ENCODE results near the gene ANTKMT. TPM values are rescaled to one million over a fixed set of nuclear protein-coding genes. Genes with fewer than 3 reads are reported as not detected.

The ANTKMT gene
- total and polyA plus RNA-seq, 2 donors = 7.9 to 29.3 TPM

Small RNA genes within 50 kb of the gene (small RNA-seq; reads per million reads assigned to genes)
- gene MIR662 = not detected

Other genes starting within 250 kb of the ANTKMT start
- 12.7 TPM for gene CAPN15, start 193.4 kb upstream of the ANTKMT start, total RNA-seq
- 30.3 TPM for gene CAPN15, start 193.4 kb upstream of the ANTKMT start, polyA plus RNA-seq
- gene PRR35, start 160.8 kb upstream of the ANTKMT start, total RNA-seq = not detected
- gene PRR35, start 160.8 kb upstream of the ANTKMT start, polyA plus RNA-seq = not detected
- gene NHLRC4, start 154.1 kb upstream of the ANTKMT start, total RNA-seq = 1.0 TPM
- 1.8 TPM for gene NHLRC4, start 154.1 kb upstream of the ANTKMT start, polyA plus RNA-seq
- gene PIGQ, start 151.2 kb upstream of the ANTKMT start, total RNA-seq = 11.8 TPM
- 39.0 TPM for gene PIGQ, start 151.2 kb upstream of the ANTKMT start, polyA plus RNA-seq
- gene RAB40C, start 131.1 kb upstream of the ANTKMT start, total RNA-seq = 6.9 TPM
- 30.9 TPM for gene RAB40C, start 131.1 kb upstream of the ANTKMT start, polyA plus RNA-seq
- 0.37 TPM for gene WFIKKN1, start 90.2 kb upstream of the ANTKMT start, total RNA-seq
- gene WFIKKN1, start 90.2 kb upstream of the ANTKMT start, polyA plus RNA-seq = 0.30 TPM
- gene METTL26, start 84.8 kb upstream of the ANTKMT start, total RNA-seq = 26.7 TPM
- gene METTL26, start 84.8 kb upstream of the ANTKMT start, polyA plus RNA-seq = 135 TPM
- 5.1 TPM for gene MCRIP2, start 79.3 kb upstream of the ANTKMT start, total RNA-seq
- gene MCRIP2, start 79.3 kb upstream of the ANTKMT start, polyA plus RNA-seq = 42.6 TPM
- 15.8 TPM for gene WDR90, start 71.8 kb upstream of the ANTKMT start, total RNA-seq
- gene WDR90, start 71.8 kb upstream of the ANTKMT start, polyA plus RNA-seq = 21.9 TPM
- gene RHOT2, start 53.0 kb upstream of the ANTKMT start, total RNA-seq = 26.0 TPM
- gene RHOT2, start 53.0 kb upstream of the ANTKMT start, polyA plus RNA-seq = 103 TPM
- gene RHBDL1, start 45.5 kb upstream of the ANTKMT start, total RNA-seq = 0.95 TPM
- 1.3 TPM for gene RHBDL1, start 45.5 kb upstream of the ANTKMT start, polyA plus RNA-seq
- 29.4 TPM for gene STUB1, start 40.7 kb upstream of the ANTKMT start, total RNA-seq
- gene STUB1, start 40.7 kb upstream of the ANTKMT start, polyA plus RNA-seq = 132 TPM
- gene JMJD8, start 36.8 kb upstream of the ANTKMT start, total RNA-seq = 28.3 TPM
- 91.4 TPM for gene JMJD8, start 36.8 kb upstream of the ANTKMT start, polyA plus RNA-seq
- gene WDR24, start 30.7 kb upstream of the ANTKMT start, total RNA-seq = 2.7 TPM
- gene WDR24, start 30.7 kb upstream of the ANTKMT start, polyA plus RNA-seq = 12.9 TPM
- gene FBXL16, start 15.3 kb upstream of the ANTKMT start, total RNA-seq = 0.26 TPM
- gene FBXL16, start 15.3 kb upstream of the ANTKMT start, polyA plus RNA-seq = 0.68 TPM
- 14.5 TPM for gene METRN, start 6.0 kb upstream of the ANTKMT start, total RNA-seq
- 42.9 TPM for gene METRN, start 6.0 kb upstream of the ANTKMT start, polyA plus RNA-seq
- gene CCDC78, start 5.3 kb downstream of the ANTKMT start, total RNA-seq = 0.74 TPM
- 0.49 TPM for gene CCDC78, start 5.3 kb downstream of the ANTKMT start, polyA plus RNA-seq
- 1.1 TPM for gene HAGHL, start 6.0 kb downstream of the ANTKMT start, total RNA-seq
- 3.5 TPM for gene HAGHL, start 6.0 kb downstream of the ANTKMT start, polyA plus RNA-seq
- gene CIAO3, start 19.9 kb downstream of the ANTKMT start, total RNA-seq = 33.4 TPM
- gene CIAO3, start 19.9 kb downstream of the ANTKMT start, polyA plus RNA-seq = 26.6 TPM
- 0.74 TPM for gene MSLN, start 39.6 kb downstream of the ANTKMT start, total RNA-seq
- 0.41 TPM for gene MSLN, start 39.6 kb downstream of the ANTKMT start, polyA plus RNA-seq
- 8.1 TPM for gene RPUSD1, start 67.2 kb downstream of the ANTKMT start, total RNA-seq
- 21.6 TPM for gene RPUSD1, start 67.2 kb downstream of the ANTKMT start, polyA plus RNA-seq
- gene CHTF18, start 67.5 kb downstream of the ANTKMT start, total RNA-seq = 8.6 TPM
- 16.7 TPM for gene CHTF18, start 67.5 kb downstream of the ANTKMT start, polyA plus RNA-seq
- not detected for gene GNG13, start 79.6 kb downstream of the ANTKMT start, total RNA-seq
- gene GNG13, start 79.6 kb downstream of the ANTKMT start, polyA plus RNA-seq = not detected
- 9.8 TPM for gene LMF1, start 249.8 kb downstream of the ANTKMT start, total RNA-seq
- gene LMF1, start 249.8 kb downstream of the ANTKMT start, polyA plus RNA-seq = 16.8 TPM